Posterior vena cava (tissue), 2 donors: ENCODE data around the gene KRT36. TPM values are rescaled to one million over a fixed set of nuclear protein-coding genes. Genes with fewer than 3 reads are reported as not detected.

Experiments
- DNase-seq: peaks from one replicate; pipeline ENCODE4 v3.0.0-alpha.2; 2020; ENCODE audit warnings: low spot score
- intact Hi-C, 2 donors: fragments of 100-400 bp; cut with DNase I; formaldehyde crosslinking; loops; one replicate each; pipeline versions ENCODE4 v1.14.1 to v1.14.2; 2022 to 2023
- microRNA-seq, 2 donors: library from miRNA; unstranded; fragments of <30 nt; microRNA quantifications; one replicate each; pipeline ENCODE4 v1.2.0, GENCODE V29; 2020 to 2021; ENCODE audit warnings: borderline microRNAs expressed in 2 of 2
- total RNA-seq, 2 donors: library from RNA; stranded (reverse); fragmentation: NEBNext Ultra II Directional; extraction: Animal tissue kit (Norgen Biotek cat#: 25700); gene quantifications; one replicate each; pipeline ENCODE4 v1.2.1, GENCODE V29; 2021
- donor health status: DM: yes; HTN: yes; CAD: no.
- donor health status: DM: yes; HTN: yes; CAD: no.

The KRT36 gene
- total RNA-seq, 2 donors from 2014 or later = not detected

- intact Hi-C loops = no loop called here
- no peak for DNase-seq
Observed at GRCh38 chr17:41449008-41449407, 40.7 kb downstream of the KRT36 start.

GRCh38 chr17:41448506-41448905, 41.2 kb downstream of the KRT36 start:
- intact Hi-C loops = no loop called here
- no peak for DNase-seq

GRCh38 chr17:41446806-41447205, 42.9 kb downstream of the KRT36 start:
- no peak for DNase-seq
- intact Hi-C loops = no loop called here

GRCh38 chr17:41444640-41445039, 45.1 kb downstream of the KRT36 start:
- intact Hi-C loops = no loop called here
- DNase-seq = no peak

- intact Hi-C loops = no loop called here
- no peak for DNase-seq
Observed at GRCh38 chr17:41444186-41444585, 45.5 kb downstream of the KRT36 start.

GRCh38 chr17:41442739-41443138, 47.0 kb downstream of the KRT36 start:
- no peak for DNase-seq
- intact Hi-C loops = no loop called here

- DNase-seq = no peak
- intact Hi-C loops = no loop called here
Observed at GRCh38 chr17:41440531-41441033, 49.1 kb downstream of the KRT36 start, which contains the start of gene KRT38. KRT38 (minus strand) TSS chr17:41440983; CDS start chr17:41440921, 62 bp downstream.

- DNase-seq = no peak
- intact Hi-C loops = no loop called here
Observed at GRCh38 chr17:41439375-41439774, 50.3 kb downstream of the KRT36 start.

GRCh38 chr17:41437769-41438168, 51.9 kb downstream of the KRT36 start:
- intact Hi-C loops = no loop called here
- no peak for DNase-seq

GRCh38 chr17:41437254-41437653, 52.5 kb downstream of the KRT36 start:
- intact Hi-C loops = no loop called here
- no peak for DNase-seq

Small RNA genes within 50 kb of the gene (microRNA-seq; reads per million reads assigned to microRNA genes)
- gene MIR6510 = 0 reads per million in 2 donors

Other genes starting within 250 kb of the KRT36 start
- gene KRTAP9-4, start 240.2 kb downstream of the KRT36 start, total RNA-seq = not detected
- gene KRTAP9-9, start 234.5 kb downstream of the KRT36 start, total RNA-seq = not detected
- not detected for gene KRTAP9-6, start 224.5 kb downstream of the KRT36 start, total RNA-seq
- not detected for gene KRTAP9-7, start 214.2 kb downstream of the KRT36 start, total RNA-seq
- not detected for gene KRTAP29-1, start 187.1 kb downstream of the KRT36 start, total RNA-seq
- gene KRTAP16-1, start 180.6 kb downstream of the KRT36 start, total RNA-seq = not detected
- not detected for gene KRTAP17-1, start 174.2 kb downstream of the KRT36 start, total RNA-seq
- not detected for gene KRT33A, start 139.1 kb downstream of the KRT36 start, total RNA-seq
- gene KRT33B, start 120.1 kb downstream of the KRT36 start, total RNA-seq = not detected
- not detected for gene KRT34, start 107.6 kb downstream of the KRT36 start, total RNA-seq
- gene KRT31, start 92.3 kb downstream of the KRT36 start, total RNA-seq = not detected
- not detected for gene KRT37, start 65.3 kb downstream of the KRT36 start, total RNA-seq
- not detected for gene KRT38, start 48.9 kb downstream of the KRT36 start, total RNA-seq
- under 1 TPM in 1 of 2 donors, not detected in 1; 0.23 TPM for gene KRT32, start 22.5 kb downstream of the KRT36 start, total RNA-seq
- gene KRT35, start 8.8 kb downstream of the KRT36 start, total RNA-seq = not detected
- gene KRT13, start 15.7 kb upstream of the KRT36 start, total RNA-seq = not detected
- gene KRT15, start 29.0 kb upstream of the KRT36 start, total RNA-seq = not detected
- 1 to 10 TPM; 1.6 to 3.6 TPM for gene KRT19, start 38.4 kb upstream of the KRT36 start, total RNA-seq
- gene KRT9, start 82.1 kb upstream of the KRT36 start, total RNA-seq = not detected
- 1 to 10 TPM; 1.3 to 2.0 TPM for gene KRT14, start 97.0 kb upstream of the KRT36 start, total RNA-seq
- gene KRT16, start 122.9 kb upstream of the KRT36 start, total RNA-seq = not detected
- 1 to 10 TPM; 2.8 to 5.1 TPM for gene KRT17, start 134.7 kb upstream of the KRT36 start, total RNA-seq
- 100 to 1,000 TPM; 694 to 760 TPM for gene EIF1, start 199.0 kb upstream of the KRT36 start, total RNA-seq
- gene GAST, start 222.4 kb upstream of the KRT36 start, total RNA-seq = not detected
- under 1 TPM in 1 of 2 donors, not detected in 1; 0.19 TPM for gene HAP1, start 244.7 kb upstream of the KRT36 start, total RNA-seq